HUES6 (cell line): Measurements from ENCODE around the gene LGALS9C.
"Not testable (repeated sequence)": the region's sequence is repeated elsewhere in the genome, so short reads cannot be mapped to it uniquely, and the experiment has no call there.

Experiments used
- H3K27ac ChIP-seq: 2 replicates; pipeline ENCODE4 v1.7.0; 2013; ENCODE audit warnings: low read depth, mild to moderate bottlenecking, low read length, inconsistent platforms
- H3K27me3 ChIP-seq: 2 replicates; pipeline ENCODE4 v1.6.1; 2013; ENCODE audit warnings: low read length; ENCODE audit not compliant: control insufficient read depth, insufficient read depth
- H3K36me3 ChIP-seq: 2 replicates; pipeline ENCODE4 v1.6.1; 2013; ENCODE audit warnings: low read length; ENCODE audit not compliant: control insufficient read depth, insufficient read depth
- H3K4me1 ChIP-seq: 2 replicates; pipeline ENCODE4 v1.6.1; 2013; ENCODE audit warnings: low read length; ENCODE audit not compliant: control insufficient read depth, insufficient read depth
- H3K4me3 ChIP-seq: 2 replicates; pipeline ENCODE4 v1.5.1; 2013; ENCODE audit warnings: low read depth, low read length
- H3K9ac ChIP-seq: one replicate; pipeline ENCODE4 v1.6.1; 2013; ENCODE audit warnings: mild to moderate bottlenecking, low read length
- H3K9me3 ChIP-seq: 2 replicates; pipeline ENCODE4 v1.6.1; 2013; ENCODE audit warnings: low read depth, low read length; ENCODE audit not compliant: control insufficient read depth, insufficient read depth

The LGALS9C gene

GRCh38 chr17:18500816-18501215 is 24.2 kb downstream of the LGALS9C start:
- H3K4me1 ChIP-seq, H3K27ac ChIP-seq, H3K9me3 ChIP-seq, H3K4me3 ChIP-seq, H3K9ac ChIP-seq, H3K27me3 ChIP-seq, H3K36me3 ChIP-seq: not testable (repeated sequence)

- H3K9ac ChIP-seq, H3K4me1 ChIP-seq, H3K9me3 ChIP-seq, H3K27me3 ChIP-seq, H3K36me3 ChIP-seq, H3K4me3 ChIP-seq, H3K27ac ChIP-seq: not testable (repeated sequence)
Measured at GRCh38 chr17:18503221-18503620, 26.6 kb downstream of the LGALS9C start.

GRCh38 chr17:18507729-18508128 is 31.1 kb downstream of the LGALS9C start:
- H3K4me1 ChIP-seq, H3K9me3 ChIP-seq, H3K9ac ChIP-seq, H3K27me3 ChIP-seq, H3K27ac ChIP-seq, H3K4me3 ChIP-seq, H3K36me3 ChIP-seq: not testable (repeated sequence)

- not testable (repeated sequence) for H3K36me3 ChIP-seq, H3K27me3 ChIP-seq, H3K27ac ChIP-seq, H3K4me3 ChIP-seq, H3K9me3 ChIP-seq, H3K4me1 ChIP-seq, H3K9ac ChIP-seq
Measured at GRCh38 chr17:18508667-18509066, 32.1 kb downstream of the LGALS9C start.

GRCh38 chr17:18521100-18521499 is 44.5 kb downstream of the LGALS9C start:
- not testable (repeated sequence) for H3K27ac ChIP-seq, H3K4me1 ChIP-seq, H3K36me3 ChIP-seq, H3K9me3 ChIP-seq, H3K9ac ChIP-seq, H3K27me3 ChIP-seq, H3K4me3 ChIP-seq

GRCh38 chr17:18525015-18525414 is 48.4 kb downstream of the LGALS9C start:
- H3K9me3 ChIP-seq, H3K27ac ChIP-seq: not testable (repeated sequence)

GRCh38 chr17:18526168-18526800 is 49.7 kb downstream of the LGALS9C start:
- H3K27me3 ChIP-seq, H3K9me3 ChIP-seq, H3K36me3 ChIP-seq, H3K4me3 ChIP-seq, H3K4me1 ChIP-seq, H3K27ac ChIP-seq, H3K9ac ChIP-seq: not testable (repeated sequence)

More at GRCh38 chr17:18525015-18525414, 48.4 kb downstream of the LGALS9C start:
- H3K27me3 ChIP-seq, H3K36me3 ChIP-seq, H3K4me3 ChIP-seq, H3K4me1 ChIP-seq, H3K9ac ChIP-seq: not testable (repeated sequence)

GRCh38 chr17:18527354-18527753 is 50.8 kb downstream of the LGALS9C start:
- not testable (repeated sequence) for H3K9ac ChIP-seq, H3K27ac ChIP-seq, H3K36me3 ChIP-seq, H3K4me1 ChIP-seq, H3K27me3 ChIP-seq, H3K4me3 ChIP-seq, H3K9me3 ChIP-seq

- not testable (repeated sequence) for H3K4me3 ChIP-seq
Measured at GRCh38 chr17:18528435-18528834, 51.8 kb downstream of the LGALS9C start.

GRCh38 chr17:18528899-18529500 is 52.4 kb downstream of the LGALS9C start:
- H3K27ac ChIP-seq, H3K4me3 ChIP-seq, H3K4me1 ChIP-seq, H3K9me3 ChIP-seq, H3K36me3 ChIP-seq, H3K9ac ChIP-seq, H3K27me3 ChIP-seq: not testable (repeated sequence)

More at GRCh38 chr17:18528435-18528834, 51.8 kb downstream of the LGALS9C start:
- not testable (repeated sequence) for H3K27ac ChIP-seq, H3K36me3 ChIP-seq, H3K9me3 ChIP-seq, H3K27me3 ChIP-seq, H3K4me1 ChIP-seq, H3K9ac ChIP-seq

- not testable (repeated sequence) for H3K27me3 ChIP-seq, H3K9me3 ChIP-seq, H3K4me1 ChIP-seq, H3K4me3 ChIP-seq, H3K27ac ChIP-seq, H3K36me3 ChIP-seq, H3K9ac ChIP-seq
Measured at GRCh38 chr17:18530405-18530804, 53.8 kb downstream of the LGALS9C start.

- not testable (repeated sequence) for H3K4me3 ChIP-seq, H3K9ac ChIP-seq, H3K36me3 ChIP-seq, H3K9me3 ChIP-seq, H3K27me3 ChIP-seq, H3K27ac ChIP-seq, H3K4me1 ChIP-seq
Measured at GRCh38 chr17:18542234-18542633, 65.6 kb downstream of the LGALS9C start.
